ENCODE data around the gene KCTD16.

KCTD16 gene

GRCh38 chr5:144393641-144394435 lies 223.2 kb downstream of the KCTD16 start:
- Histone ChIP-seq H3K9me3 (ENCODE audit: control insufficient read depth, insufficient read depth, low read depth, low read length) (no peaks in the 10 kb centered on the region), H3K4me1 (ENCODE audit: control insufficient read depth, insufficient read depth, low read length) (no peaks in the 10 kb centered on the region), H3K4me3 (ENCODE audit: low read depth, low read length) (no peak overlapping the region), H3K27ac (ENCODE audit: extremely low read depth, low read depth, low read length) (no peak overlapping the region), H3K36me3 (ENCODE audit: control insufficient read depth in 2 of 2, insufficient read depth in 1 of 2, low read length in 2 of 2) (no peaks in the 10 kb centered on the region)
- ChIA-PET CTCF (no interaction called here), POLR2A (interaction anchor here (0.7 kb wide), 1 partner anchor 1553 kb away, joined by 3 read pairs; no protein-coding TSS in a partner anchor)
- TF ChIP-seq ZNF311 (tag by site-specific recombination; IDR thresholded peaks at IDR 0.05; ENCODE audit: borderline replicate concordance) (no peak), ZNF366 (tag by site-specific recombination; conservative IDR thresholded peaks at IDR 0.05) (no peak), ZNF473 (tag by site-specific recombination; IDR thresholded peaks at IDR 0.05) (no peak), SP3 (tag by site-specific recombination; IDR thresholded peaks at IDR 0.05) (no peak), ZNF18 (tag by site-specific recombination; IDR thresholded peaks at IDR 0.05) (no peak)

GRCh38 chr5:144395704-144396103 lies 225.0 kb downstream of the KCTD16 start:
- H3K36me3 ChIP-seq (ENCODE audit: control insufficient read depth in 2 of 2, insufficient read depth in 1 of 2, low read length in 2 of 2) = no peaks in the 10 kb centered on the region
- H3K4me1 ChIP-seq (ENCODE audit: control insufficient read depth, insufficient read depth, low read length) = no peaks in the 10 kb centered on the region
- H3K4me3 ChIP-seq (ENCODE audit: low read depth, low read length) = no peak overlapping the region
- no peak overlapping the region for H3K27ac ChIP-seq (ENCODE audit: extremely low read depth, low read depth, low read length)
- POLR2A ChIA-PET = no interaction called here
- CTCF ChIA-PET = interaction anchor here (0.6 kb wide), 1 partner anchor 72 kb away, joined by 3 read pairs; no protein-coding TSS in a partner anchor
- no peaks in the 10 kb centered on the region for H3K9me3 ChIP-seq (ENCODE audit: control insufficient read depth, insufficient read depth, low read depth, low read length)
- TF ChIP-seq ZBTB17 (tag by site-specific recombination; IDR thresholded peaks at IDR 0.05) = no peak
- no peak for TF ChIP-seq ZNF146 (tag by site-specific recombination; IDR thresholded peaks at IDR 0.05)
- no peak for TF ChIP-seq ZNF311 (tag by site-specific recombination; IDR thresholded peaks at IDR 0.05; ENCODE audit: borderline replicate concordance)
- no peak for TF ChIP-seq ZNF114 (tag by site-specific recombination; IDR thresholded peaks at IDR 0.05)
- no peak for TF ChIP-seq ZNF670 (tag by site-specific recombination; IDR thresholded peaks at IDR 0.05; ENCODE audit: low read depth)
- TF ChIP-seq ZNF626 (tag by site-specific recombination; IDR thresholded peaks at IDR 0.05) = no peak
- TF ChIP-seq ZXDB (tag by site-specific recombination; IDR thresholded peaks at IDR 0.05) = no peak
- no peak for TF ChIP-seq TSHZ1 (tag by site-specific recombination; IDR thresholded peaks at IDR 0.05; ENCODE audit: borderline replicate concordance)
- no peak for TF ChIP-seq ZNF112 (tag by site-specific recombination; IDR thresholded peaks at IDR 0.05)
- TF ChIP-seq ZNF416 (tag by site-specific recombination; IDR thresholded peaks at IDR 0.05) = no peak
- no peak for TF ChIP-seq ZNF362 (tag by site-specific recombination; IDR thresholded peaks at IDR 0.05)
- TF ChIP-seq KLF1 (tag by site-specific recombination; IDR thresholded peaks at IDR 0.05) = no peak
